D721Med (cell line): ENCODE data around the gene ZNF592.

Experiments
- DNase-seq: peaks from one replicate; pipeline ENCODE4 v3.0.0; 2011; ENCODE audit warnings: low spot score; ENCODE audit not compliant: insufficient read length
- FAIRE-seq: peaks from 2 replicates; lab custom pipeline; 2011; peaks lifted over from hg19 to GRCh38; lab: Jason Lieb, UNC
- CTCF ChIP-seq: IDR thresholded peaks from 2 replicates; pipeline ENCODE4 v1.5.1; 2012; ENCODE audit warnings: mild to moderate bottlenecking, control low read depth; ENCODE audit not compliant: insufficient read depth; ENCODE audit errors: missing control alignments

ZNF592 gene

GRCh38 chr15:84797212-84797611 lies 48.8 kb downstream of the ZNF592 start:
- DNase-seq (no peak), FAIRE-seq (no peak)
- TF ChIP-seq CTCF = no peak

- no peak for FAIRE-seq
Measured at GRCh38 chr15:84797801-84798200, 49.4 kb downstream of the ZNF592 start.

GRCh38 chr15:84798436-84798946 lies 50.1 kb downstream of the ZNF592 start:
- DNase-seq (no peak), FAIRE-seq (no peak)
- TF ChIP-seq CTCF = no peak

More at GRCh38 chr15:84797801-84798200, 49.4 kb downstream of the ZNF592 start:
- TF ChIP-seq CTCF = no peak
- no peak for DNase-seq

GRCh38 chr15:84799511-84800187 lies 51.3 kb downstream of the ZNF592 start:
- no peak for DNase-seq
- FAIRE-seq = no peak
- TF ChIP-seq CTCF = no peak

GRCh38 chr15:84800365-84800806 lies 52.0 kb downstream of the ZNF592 start:
- TF ChIP-seq CTCF = no peak
- FAIRE-seq (no peak), DNase-seq (no peak)

- DNase-seq (no peak), FAIRE-seq (no peak)
- no peak for TF ChIP-seq CTCF
Measured at GRCh38 chr15:84804005-84804900, 55.9 kb downstream of the ZNF592 start.

GRCh38 chr15:84805221-84805620 lies 56.8 kb downstream of the ZNF592 start:
- no peak for TF ChIP-seq CTCF
- no peak for DNase-seq
- FAIRE-seq = no peak
